HT1080 (cell line): ENCODE measurements around the gene ADPRH. TPM values are rescaled to one million over a fixed set of nuclear protein-coding genes. Genes with fewer than 3 reads are reported as not detected.
A peak's percentile ranks its signal among the peaks of the same experiment; 100 is the strongest.

ENCODE experiments used
- DNase-seq: peaks from one replicate; pipeline ENCODE4 v3.0.0-alpha.2; 2015; ENCODE audit warnings: low read depth
- total RNA-seq: library from RNA; depleted of rRNA; stranded (reverse); fragments of >200 nt; shearing (Covaris generic); gene quantifications from 2 replicates; pipeline ENCODE4 v1.2.3, GENCODE V29; 2014; rRNA removed

Gene ADPRH
- total RNA-seq, 1 experiment from 2014 or later: not detected

- no peak for DNase-seq
Measured at GRCh38 chr3:119628816-119629445, 49.6 kb downstream of the ADPRH start.

- peak; percentile 36 for DNase-seq
Measured at GRCh38 chr3:119630128-119630879, 51.0 kb downstream of the ADPRH start.

GRCh38 chr3:119630880-119631329 lies 51.6 kb downstream of the ADPRH start:
- no peak for DNase-seq

- DNase-seq: no peak
Measured at GRCh38 chr3:119631516-119631915, 52.2 kb downstream of the ADPRH start.

GRCh38 chr3:119632216-119632615 lies 52.9 kb downstream of the ADPRH start:
- no peak for DNase-seq

GRCh38 chr3:119632829-119633228 lies 53.5 kb downstream of the ADPRH start:
- no peak for DNase-seq

GRCh38 chr3:119635719-119636118 lies 56.4 kb downstream of the ADPRH start:
- no peak for DNase-seq

GRCh38 chr3:119636249-119636648 lies 57.0 kb downstream of the ADPRH start:
- peak; percentile 58 for DNase-seq

- no peak for DNase-seq
Measured at GRCh38 chr3:119636891-119637611, 57.8 kb downstream of the ADPRH start.

- peak; percentile 97 for DNase-seq
Measured at GRCh38 chr3:119637679-119638477, 58.6 kb downstream of the ADPRH start.

Other genes starting within 250 kb of the ADPRH start
- 40.8 and 41.5 TPM in 2 replicates for gene TMEM39A, start 115.9 kb upstream of the ADPRH start, total RNA-seq
- gene POGLUT1, start 110.5 kb upstream of the ADPRH start, total RNA-seq: 17.9 and 19.7 TPM in 2 replicates
- 214 and 244 TPM in 2 replicates for gene TIMMDC1, start 80.9 kb upstream of the ADPRH start, total RNA-seq
- gene CD80, start 19.9 kb upstream of the ADPRH start, total RNA-seq: not detected in 2 replicates
- not detected in 2 replicates for gene PLA1A, start 18.4 kb downstream of the ADPRH start, total RNA-seq
- gene POPDC2, start 81.1 kb downstream of the ADPRH start, total RNA-seq: 0.37 and 0.39 TPM in 2 replicates
- 109 and 121 TPM in 2 replicates for gene COX17, start 97.9 kb downstream of the ADPRH start, total RNA-seq
- 0.13 TPM in 1 of 2 replicates, not detected in the other for gene CFAP91, start 123.5 kb downstream of the ADPRH start, total RNA-seq
- gene NR1I2, start 202.6 kb downstream of the ADPRH start, total RNA-seq: 0.03 TPM in 2 replicates